ENCODE data around the gene THUMPD2.
"Not testable (repeated sequence)": the region's sequence is repeated elsewhere in the genome, so short reads cannot be mapped to it uniquely, and the experiment has no call there.

Gene THUMPD2, protein sequence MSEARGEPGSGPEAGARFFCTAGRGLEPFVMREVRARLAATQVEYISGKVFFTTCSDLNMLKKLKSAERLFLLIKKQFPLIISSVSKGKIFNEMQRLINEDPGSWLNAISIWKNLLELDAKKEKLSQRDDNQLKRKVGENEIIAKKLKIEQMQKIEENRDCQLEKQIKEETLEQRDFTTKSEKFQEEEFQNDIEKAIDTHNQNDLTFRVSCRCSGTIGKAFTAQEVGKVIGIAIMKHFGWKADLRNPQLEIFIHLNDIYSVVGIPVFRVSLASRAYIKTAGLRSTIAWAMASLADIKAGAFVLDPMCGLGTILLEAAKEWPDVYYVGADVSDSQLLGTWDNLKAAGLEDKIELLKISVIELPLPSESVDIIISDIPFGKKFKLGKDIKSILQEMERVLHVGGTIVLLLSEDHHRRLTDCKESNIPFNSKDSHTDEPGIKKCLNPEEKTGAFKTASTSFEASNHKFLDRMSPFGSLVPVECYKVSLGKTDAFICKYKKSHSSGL

DNA sequence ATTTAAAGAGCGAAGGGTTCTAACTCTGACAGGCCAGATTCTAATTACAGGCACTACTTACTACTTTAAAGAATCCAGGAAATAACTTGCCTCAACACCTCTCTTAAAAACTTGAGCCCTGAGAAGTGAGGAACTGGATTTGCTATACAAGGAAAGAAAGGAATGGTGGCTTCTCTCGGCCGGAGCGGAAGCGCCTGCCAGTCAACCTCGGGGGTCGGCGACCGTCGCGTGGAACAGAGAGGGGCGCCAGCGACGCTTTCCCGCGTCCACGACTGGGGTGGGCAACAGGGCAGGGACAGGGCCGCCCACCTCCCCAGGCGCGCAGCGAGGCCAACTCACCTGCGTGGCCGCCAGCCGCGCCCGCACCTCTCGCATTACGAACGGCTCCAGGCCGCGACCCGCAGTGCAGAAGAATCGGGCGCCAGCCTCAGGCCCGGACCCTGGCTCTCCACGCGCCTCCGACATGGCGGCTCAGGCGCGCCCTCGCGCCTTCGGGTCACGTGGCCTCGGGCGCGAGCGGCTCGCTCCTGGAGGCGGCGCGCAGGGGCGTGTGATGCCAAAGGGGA, at the start of gene THUMPD2:
Gene THUMPD2 (minus strand): TSS at position 484 of the 566 bp plus-strand sequence. CDS start 19 bp downstream, at position 465.
- peak; percentile 83 for DNase-seq

DNA sequence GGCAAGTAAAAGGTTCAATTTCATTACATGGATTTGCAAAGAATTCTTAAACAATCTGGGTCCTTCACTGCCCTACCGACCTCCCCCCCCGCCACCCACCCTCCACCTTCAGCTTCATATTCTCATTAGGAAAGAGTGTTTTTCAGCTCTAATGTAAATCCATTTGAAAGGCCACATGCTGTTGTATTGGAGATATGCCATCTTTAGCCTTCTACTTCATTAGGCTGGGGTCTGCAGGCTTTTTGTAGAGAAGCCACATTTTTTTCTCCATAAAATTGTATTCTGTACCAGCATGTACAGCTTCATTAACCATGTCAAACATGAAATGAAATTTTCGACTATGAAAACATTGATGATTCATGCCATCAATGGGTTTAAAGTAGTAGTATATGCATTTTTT, 42.8 kb upstream of the THUMPD2 start:
- DNase-seq = no peak

DNA sequence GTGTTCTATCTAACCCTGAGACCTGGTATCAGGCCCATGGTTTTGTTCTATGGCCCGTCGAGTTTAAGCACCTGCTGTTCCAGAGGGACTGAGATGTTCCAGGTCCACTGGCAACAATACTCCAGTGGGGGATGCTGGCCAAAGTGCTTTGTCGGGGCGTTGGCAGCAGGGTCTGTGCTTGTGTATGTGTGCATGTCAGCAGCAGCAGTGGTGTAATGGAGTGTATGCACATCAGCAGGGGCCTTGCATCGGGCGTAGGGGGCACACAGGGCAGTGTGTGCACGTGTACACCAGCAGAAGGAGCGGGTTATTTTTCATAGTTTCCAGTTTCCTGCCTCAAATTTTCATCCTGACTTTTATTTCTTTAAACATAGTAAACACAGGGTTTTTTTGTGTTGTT, 37.8 kb upstream of the THUMPD2 start:
- DNase-seq = no peak

DNA sequence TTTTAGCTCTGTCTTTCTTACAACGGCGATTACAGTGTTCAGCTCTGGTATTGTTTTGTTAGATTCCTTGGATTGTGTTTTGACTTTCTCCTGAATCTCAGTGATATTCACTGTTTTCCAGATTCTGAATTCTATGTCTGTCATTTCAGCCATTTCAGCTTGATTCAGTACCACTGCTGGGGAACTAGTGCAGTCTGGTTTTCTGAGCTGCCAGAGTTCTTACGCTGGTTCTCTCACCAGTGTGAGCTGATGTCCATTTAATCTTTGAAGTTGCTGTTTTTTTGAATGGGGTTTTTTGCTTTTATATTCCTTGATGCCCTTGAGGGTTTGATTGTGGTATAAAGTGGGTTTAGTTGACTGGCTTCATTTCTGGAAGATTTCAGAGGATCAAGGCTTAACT, 37.4 kb upstream of the THUMPD2 start:
- no peak for DNase-seq

DNA sequence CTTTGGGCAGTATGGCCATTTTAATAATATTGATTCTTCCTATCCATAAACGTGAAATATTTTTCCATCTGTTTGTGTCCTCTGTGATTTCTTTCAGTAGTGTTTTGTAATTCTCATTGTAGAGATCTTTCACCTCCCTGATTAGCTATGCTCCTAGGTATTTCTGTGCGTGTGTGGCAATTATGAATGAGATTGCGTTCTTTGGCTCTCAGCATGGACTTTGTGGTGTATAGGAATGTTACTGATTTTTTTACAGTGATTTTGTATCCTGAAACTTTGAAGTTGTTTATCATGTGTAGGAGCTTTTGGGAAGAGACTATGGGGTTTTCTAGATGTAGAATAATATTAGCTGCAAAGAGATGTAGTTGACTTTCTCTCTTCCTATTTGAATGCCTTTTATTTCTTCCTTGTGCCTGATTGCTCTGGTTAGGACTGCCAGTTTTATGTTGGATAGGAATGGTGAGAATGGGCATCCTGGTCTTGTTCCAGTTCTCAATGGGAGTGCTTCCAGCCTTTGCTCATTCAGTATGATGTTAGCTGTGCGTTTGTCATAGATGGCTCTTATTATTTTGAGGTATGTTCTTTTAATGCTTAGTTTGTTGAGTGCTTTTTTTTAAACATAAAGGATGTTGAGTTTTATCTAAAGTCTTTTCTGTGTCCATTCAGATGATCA, 27.0 kb upstream of the THUMPD2 start:
- no peak for DNase-seq

DNA sequence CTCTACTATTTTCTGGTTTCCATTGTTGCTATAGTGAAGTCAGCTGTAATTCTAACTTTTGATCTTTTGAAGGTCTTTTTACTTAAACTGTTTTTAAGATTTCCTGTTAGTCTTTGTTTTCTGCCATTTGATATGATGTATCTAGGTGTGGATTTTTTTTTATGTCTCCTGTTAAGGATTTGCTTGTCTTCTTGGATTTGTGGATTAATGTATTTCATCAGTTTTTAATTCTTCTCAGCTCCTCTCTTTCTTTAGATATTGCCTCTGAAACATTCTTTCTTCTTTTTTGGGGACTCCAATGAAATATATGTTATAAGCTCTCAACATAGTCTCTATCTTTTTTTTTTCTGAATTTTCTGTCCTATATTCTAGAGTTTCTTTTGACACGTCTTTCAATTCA, 24.8 kb upstream of the THUMPD2 start:
- no peak for DNase-seq

DNA sequence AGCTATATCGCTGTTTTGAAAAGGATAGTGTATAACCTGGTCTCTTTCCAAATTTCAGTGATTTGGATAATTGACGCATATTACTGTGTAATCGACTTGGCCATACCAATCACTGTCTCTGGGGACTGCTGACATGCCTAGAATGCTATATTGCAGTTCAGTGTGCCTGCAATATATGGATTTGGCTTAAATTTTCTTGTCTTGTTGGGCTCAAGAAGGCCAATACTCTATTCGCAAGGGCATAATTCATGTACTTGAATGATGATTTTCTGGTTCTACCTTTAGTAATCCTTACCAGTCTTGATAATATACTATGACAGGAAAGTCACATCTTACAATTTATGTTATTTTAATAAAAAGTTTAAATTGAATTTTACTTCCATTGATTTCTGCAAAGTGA, 21.7 kb upstream of the THUMPD2 start:
- no peak for DNase-seq

DNA sequence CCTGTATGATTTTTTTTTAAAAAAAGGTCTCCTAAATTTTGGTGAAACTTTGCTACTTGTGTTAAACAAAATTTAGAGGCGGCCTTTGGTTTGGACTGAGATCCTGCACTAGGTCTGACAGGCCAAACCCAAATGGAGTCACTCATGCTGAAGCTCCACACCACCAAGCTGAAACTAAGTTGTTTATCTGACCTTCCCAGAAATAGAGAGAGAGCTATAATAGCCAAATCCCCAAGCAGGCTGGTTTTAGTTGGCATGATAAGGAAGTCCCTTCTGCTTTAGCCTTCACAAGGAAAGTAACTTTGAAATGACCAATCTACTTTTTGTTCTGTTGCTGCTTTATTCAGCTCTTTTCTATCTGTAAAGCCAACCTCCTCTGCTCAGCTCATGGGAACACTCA, 17.1 kb upstream of the THUMPD2 start:
- no peak for DNase-seq

DNA sequence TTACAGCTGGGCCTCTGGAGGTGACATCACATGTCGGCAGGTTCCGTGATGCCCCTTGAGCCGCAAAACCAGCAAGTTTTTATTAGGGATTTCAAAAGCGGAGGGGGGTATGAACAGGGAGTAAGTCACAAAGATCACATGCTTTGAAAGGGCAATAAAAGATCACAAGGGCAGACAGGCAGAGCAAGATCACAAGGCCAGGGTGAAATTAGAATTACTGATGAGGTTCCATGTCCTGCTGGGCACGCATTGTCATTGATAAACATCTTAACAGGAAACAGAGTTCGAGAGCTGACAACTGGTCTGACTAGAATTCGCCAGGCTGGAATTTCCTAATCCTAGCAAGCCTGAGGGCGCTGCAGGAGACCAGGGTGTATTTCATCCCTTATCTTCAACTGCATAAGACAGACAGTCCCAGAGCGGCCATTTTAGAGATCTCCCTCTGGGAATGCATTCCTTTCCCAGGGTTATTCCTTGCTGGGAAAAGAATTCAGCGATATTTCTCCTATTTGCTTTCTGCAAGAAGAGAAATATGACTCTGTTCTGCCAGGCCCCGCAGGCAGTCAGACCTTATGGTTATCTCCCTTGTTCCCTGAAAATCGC, 11.3 kb upstream of the THUMPD2 start:
- DNase-seq = not testable (repeated sequence)

DNA sequence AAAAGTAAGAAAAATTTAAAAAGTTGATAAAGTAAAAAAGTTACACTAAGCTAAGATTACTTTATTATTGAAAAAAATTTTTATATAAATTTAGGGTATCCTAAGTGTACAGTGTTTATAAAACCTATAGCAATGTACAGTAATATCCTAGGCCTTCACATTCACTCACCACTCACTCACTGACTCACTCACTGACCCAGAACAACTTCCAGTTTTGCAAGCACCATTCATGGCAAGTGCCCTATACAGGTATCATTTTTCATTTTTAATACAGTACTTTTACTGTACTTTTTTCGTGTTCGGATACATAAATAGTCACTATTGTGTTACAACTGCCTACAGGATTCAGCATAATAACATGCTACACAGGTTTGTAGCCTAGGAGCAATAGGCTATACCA, 8.9 kb upstream of the THUMPD2 start:
- DNase-seq = no peak

DNA sequence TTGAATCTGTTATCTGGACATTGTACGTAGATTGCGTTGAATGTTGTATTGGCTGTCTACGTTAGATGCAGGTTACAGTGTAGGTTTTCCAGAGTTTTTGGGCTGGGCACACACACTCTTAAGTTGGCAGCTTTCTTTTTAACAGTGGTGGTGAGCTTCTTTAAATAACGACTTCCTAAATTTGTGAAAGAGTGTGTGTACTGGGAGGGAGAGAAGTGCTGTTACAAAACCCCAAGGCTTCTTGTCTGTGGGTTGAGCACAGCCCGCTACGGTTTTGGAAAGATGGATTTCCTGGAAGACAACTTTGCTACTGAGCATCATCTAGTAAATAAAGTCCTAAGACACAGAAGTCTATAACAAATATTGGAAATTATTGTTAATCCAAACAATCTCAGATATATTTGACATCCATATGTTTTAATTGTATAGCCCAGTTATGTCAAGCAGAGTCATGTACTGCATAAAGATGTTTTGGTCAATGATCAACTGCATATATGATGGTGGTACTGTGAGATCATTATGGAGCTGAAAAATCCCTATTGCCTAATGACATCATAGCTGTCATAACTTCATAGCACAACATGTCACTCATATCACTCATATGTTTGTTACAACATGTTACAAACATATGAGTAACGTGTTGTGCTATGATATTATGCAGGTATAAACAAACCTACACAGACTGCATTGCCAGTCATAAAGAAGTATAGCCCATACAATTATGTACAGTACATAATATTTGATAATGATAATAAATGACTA, 7.9 kb upstream of the THUMPD2 start:
- no peak for DNase-seq

DNA sequence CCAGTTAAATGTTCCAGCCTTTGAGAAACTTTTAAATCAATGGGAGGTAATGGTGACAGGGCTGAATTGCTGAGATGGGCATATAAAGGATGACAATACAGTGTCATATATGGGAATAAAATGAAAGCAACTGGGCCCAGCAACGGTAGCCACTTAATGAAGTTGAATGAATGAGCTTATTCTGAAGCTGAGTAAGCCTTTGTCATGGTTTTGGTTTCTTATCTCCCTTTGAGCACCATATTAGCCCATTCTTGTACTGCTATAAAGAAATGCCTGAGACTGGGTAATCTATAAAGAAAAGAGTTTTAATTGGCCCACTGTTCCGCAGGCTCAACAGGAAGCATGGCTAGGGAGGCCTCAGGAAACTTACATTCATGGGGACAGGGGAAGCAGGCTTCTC, 3.5 kb upstream of the THUMPD2 start:
- DNase-seq = no peak

DNA sequence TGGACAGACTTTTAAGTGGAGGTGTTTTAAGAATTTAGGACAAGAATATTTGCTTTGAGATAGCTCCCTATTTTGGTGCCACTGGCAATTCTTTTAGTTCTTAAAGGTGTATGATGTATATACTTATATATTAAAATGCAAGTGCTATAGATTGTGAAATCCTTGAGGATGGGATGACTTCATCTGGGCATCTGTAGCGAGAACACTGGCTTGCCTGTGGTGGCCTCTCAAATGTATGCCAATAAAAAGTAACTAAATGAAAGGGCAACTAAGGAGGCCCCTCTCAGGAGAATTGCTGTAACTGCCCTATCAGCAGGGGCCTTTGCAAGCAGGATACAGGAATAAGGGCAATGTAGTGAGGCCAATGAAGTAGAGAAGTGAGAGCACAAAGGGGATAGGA, 2.6 kb upstream of the THUMPD2 start:
- DNase-seq = no peak

DNA sequence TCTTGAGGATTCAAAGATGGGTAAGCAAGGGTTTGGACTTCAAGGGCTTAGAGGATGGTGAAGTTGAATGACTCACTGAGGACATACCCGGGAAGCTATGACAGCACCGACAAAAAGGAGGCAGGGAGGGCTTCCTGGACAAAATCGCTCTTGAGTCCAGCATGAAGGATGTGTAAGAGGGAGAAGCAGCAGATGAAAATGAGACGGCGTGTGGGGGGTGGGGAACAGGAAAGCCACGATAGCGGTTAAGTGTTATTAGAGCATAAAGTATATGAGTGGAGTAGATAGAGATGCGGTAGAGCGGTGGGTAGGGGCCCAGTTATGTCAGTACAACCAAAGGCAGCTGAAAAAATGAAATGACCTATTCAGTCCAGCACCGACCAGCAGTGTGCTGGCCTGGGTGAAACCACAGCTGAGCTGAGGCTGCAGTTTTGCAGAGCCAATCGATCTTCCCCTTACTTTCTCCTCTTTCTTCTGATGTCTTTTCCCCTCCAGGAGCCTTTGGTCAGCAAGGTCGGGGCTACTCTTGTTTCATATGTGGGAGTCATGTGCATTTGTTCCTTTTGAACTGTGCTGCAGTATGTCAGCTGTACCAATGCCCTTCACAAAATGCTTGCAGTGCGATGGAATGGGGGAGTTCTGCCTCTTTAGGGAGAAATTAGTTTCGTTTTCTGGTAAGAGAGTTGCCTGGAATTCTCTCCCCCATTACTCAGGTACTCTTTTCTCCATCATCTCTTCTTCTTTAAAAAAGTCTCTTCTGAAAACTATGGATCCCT, 2.0 kb upstream of the THUMPD2 start:
- no peak for DNase-seq

DNA sequence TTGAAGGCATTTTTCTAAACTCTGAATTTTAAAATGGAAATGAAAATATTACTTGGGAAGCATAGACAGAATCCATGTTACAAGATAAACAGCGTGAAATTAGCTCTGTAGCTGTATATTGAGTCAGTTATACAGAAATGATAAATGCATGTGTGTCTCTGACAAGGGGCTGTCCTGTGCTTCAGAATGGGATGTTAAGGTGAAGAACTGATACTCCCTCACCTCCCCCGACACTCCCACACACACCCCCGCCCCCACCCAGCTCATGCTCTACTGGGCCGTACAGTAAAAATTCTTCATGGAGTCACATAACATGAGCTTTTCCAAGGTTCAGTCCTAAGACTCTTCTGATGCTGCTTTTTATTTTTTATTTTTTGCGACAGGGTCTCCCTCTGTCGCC, 869 bp upstream of the THUMPD2 start:
- DNase-seq = no peak

DNA sequence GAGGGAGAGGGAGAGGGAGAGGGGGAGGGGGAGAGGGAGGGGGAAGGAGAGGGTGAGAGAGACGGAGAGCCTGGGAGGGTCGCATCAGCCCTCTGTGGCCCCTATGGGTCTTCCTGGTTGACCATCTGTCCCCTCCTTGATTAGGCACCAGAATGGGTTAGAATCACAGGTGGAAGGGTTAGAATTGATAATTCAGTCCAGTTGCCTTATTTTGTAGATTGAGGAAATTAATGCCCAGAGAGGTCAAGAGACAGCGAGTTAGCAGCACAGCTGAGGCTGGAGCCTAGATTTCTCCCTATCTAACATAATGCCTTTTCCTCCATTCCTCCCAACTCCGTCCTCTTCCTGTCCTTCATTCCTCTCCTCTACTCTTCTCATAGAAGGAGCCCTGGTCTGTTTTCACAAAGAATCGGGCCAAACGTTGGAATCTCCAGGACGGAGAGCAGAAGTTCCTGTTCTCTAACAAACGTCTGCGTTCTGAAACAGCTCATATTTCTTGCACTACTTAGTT, 338 bp upstream of the THUMPD2 start:
- DNase-seq = no peak

DNA sequence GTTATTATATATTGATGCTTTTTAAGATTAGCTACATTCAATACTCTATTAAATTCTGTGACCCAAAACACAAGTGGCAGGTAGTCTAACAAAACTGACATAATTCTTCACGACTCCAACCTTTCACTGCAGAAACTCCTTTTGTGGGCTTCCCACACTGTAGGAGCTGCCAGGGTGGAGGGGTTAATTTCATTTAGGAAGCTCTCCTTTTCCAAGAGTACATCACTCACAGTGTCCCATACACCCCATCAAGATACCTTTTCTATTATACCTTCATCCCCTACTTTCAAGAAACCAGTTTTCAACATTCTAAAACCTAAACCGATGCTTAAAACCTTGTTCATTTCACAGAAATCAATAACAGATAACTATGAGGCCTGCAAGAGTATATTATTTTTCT, 825 bp downstream of the THUMPD2 start:
- no peak for DNase-seq

DNA sequence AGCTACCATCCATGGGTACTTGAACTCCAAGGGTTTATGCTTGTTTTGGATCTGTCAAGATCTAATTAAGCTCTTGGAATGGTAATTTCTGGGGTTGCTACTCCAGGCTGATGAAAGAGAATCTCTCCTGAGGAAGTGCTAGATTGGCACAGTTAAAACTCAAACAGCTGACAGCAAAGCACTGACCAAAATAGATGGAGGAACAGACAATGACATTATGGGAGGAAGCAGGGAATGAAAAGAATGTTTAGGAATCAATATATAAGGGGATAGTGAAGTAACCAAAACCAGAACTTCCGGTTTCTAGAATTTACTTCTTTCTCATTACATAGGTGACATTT, 6.3 kb downstream of the THUMPD2 start:
- DNase-seq = no peak

DNA sequence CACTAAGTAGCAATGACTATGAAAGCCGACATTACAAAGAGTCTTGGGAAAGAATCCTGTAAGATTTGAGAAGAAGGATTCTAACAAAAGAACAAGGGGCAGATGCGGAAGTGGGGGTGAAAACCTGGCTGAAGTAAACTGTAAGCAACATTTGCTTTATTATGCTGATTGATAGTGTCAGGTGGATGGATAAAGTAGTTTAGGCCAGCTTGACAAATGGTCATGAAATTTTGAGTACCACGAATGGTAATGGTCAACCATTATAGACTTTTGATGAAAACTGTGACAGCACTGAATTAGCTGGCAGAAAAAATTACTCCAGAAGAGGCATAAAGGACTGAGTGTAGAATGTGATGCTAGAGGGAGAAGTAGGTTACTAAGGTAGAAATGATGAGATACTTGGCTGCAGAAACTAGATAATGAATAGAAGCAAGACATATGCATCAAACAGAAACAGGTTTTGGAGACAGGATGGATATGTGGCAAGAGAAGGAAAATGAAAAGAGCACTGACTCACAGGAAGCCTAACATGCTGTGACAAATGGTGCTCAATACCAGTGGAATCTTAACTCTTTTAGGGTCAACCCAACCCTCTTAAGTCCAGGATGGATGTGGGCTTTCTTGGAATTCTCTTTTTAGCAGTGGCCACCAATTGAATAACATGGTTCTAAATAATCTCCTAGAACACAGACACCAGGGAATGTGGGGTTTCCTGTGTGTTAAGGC, 6.8 kb downstream of the THUMPD2 start:
- DNase-seq = no peak

DNA sequence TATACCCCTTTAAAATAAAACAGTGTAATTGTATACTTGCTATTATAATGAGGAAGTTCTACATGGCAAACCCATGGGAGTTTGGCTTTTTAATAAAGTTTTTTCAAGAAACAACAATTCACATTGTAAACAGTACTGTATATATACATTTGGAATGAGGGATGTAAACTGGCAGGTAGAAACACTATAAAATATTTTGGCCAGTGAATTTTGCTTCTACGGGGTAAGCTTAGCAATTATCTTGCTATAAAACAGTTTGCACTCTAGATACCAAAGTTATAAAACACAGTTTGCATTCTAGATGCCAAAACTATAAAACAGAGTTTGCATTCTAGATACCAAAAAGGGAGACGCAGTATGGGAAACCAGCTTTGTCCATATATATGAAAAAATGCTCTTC, 16.6 kb downstream of the THUMPD2 start:
- no peak for DNase-seq

DNA sequence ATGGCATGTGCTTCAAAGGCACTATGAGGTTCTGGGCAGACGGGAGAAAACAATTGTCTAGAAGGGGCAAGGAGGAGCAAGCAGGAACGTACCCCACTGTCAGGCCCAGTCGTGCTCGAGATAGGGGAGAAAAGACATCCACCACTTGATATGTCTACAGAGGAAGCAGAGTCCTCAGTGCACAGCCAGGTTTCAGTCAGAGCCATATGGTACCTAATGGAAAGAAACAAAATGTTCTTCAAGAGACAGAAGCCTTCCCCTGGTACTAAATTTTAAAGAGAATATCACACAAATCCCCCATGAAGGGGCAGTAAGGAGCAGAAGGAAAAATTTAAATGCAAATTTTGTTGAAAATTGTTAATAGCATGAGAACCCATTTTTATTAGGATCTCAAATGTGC, 21.9 kb downstream of the THUMPD2 start:
- DNase-seq = no peak
